Measurements from ENCODE around the gene RPS6KA5. TPM values are rescaled to one million over a fixed set of nuclear protein-coding genes. Genes with fewer than 3 reads are reported as not detected.
A peak's percentile ranks its signal among the peaks of the same experiment; 100 is the strongest.

RPS6KA5 gene
- total and polyA plus RNA-seq, 2 donors (not counting 1 experiment from before 2014, with no cell fraction given), result 6.0 to 34.6 TPM

DNA sequence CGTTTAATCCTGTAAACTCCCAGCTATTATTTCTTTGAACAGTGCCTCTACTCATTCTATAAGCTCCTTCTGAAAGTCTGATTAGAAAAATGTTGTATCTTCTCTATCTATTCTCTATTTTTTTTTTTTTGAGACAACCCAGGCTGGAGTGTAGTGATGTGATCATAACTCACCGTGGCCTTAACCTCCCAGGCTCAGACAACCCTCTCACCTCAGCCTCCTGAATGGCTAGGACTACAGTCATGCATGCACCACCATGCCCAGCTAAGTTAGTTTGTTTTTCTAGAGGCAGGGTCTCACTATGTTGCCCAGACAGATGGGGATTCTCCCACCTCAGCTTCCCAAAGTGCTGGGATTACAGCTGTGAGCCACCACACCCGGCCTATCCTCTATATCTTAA, 66.6 kb downstream of the RPS6KA5 start:
- no peaks in the 10 kb centered on the region for H3K9me3 Mint-ChIP-seq (ENCODE audit: insufficient read depth)
- Histone ChIP-seq H3K36me3 (replicated peaks in 1 of 2; ENCODE audit: control extremely low read depth in 1 of 2, control insufficient read depth in 1 of 2, extremely low read depth in 1 of 2, insufficient read depth in 2 of 2, low read length in 1 of 2) (peaks cover 0 to under 1% of the 10 kb centered on the region in 2 experiments), H3K9me3 (ENCODE audit: control extremely low read depth in 1 of 3, control insufficient read depth in 2 of 3, insufficient read depth in 1 of 3, low read length in 2 of 3) (peaks cover 0 to 7% (median 2%) of the 10 kb centered on the region in 3 donors), H3K27me3 (replicated peaks in 1 of 4; ENCODE audit: control extremely low read depth in 1 of 4, control insufficient read depth in 3 of 4, insufficient read depth in 4 of 4, low read length in 3 of 4) (no peaks in the 10 kb centered on the region), H3K4me1 (ENCODE audit: control insufficient read depth in 2 of 2, insufficient read depth in 2 of 2, low read length in 2 of 2) (peaks cover 21 to 26% of the 10 kb centered on the region in 2 donors), H3K27ac (ENCODE audit: low read length in 2 of 2) (peak overlapping the region in 1 of 2 donors; percentile 10), H3K4me3 (ENCODE audit: control extremely low read depth in 1 of 5, extremely low read depth in 1 of 5, insufficient read depth in 1 of 5, low read depth in 2 of 5, low read length in 4 of 5) (no peak overlapping the region), H4K20me1 (ENCODE audit: control insufficient read depth, insufficient read depth, low read length, poor library complexity, severe bottlenecking) (no peaks in the 10 kb centered on the region), H3K79me2 (ENCODE audit: control insufficient read depth, insufficient read depth, low read length) (peaks cover 7% of the 10 kb centered on the region), H3K4me2 (replicated peaks; ENCODE audit: low read depth, low read length, poor library complexity, severe bottlenecking) (no peak overlapping the region), H3K9ac (ENCODE audit: low read length) (no peak overlapping the region), H2AFZ (ENCODE audit: insufficient read depth, low read depth, low read length, poor library complexity, severe bottlenecking) (no peak overlapping the region)
- intact Hi-C loops (cut with micrococcal nuclease), result loop anchor here (2.0 kb wide), 1 partner anchor 15 kb away; no protein-coding TSS in a partner anchor
- POLR2A ChIA-PET, result no interaction called here
- TF ChIP-seq EZH2 (IDR thresholded peaks at IDR 0.05; ENCODE audit: borderline replicate concordance, insufficient read depth, low read depth, low read length, poor library complexity, severe bottlenecking), result no peak
- TF ChIP-seq, protein P1, sequence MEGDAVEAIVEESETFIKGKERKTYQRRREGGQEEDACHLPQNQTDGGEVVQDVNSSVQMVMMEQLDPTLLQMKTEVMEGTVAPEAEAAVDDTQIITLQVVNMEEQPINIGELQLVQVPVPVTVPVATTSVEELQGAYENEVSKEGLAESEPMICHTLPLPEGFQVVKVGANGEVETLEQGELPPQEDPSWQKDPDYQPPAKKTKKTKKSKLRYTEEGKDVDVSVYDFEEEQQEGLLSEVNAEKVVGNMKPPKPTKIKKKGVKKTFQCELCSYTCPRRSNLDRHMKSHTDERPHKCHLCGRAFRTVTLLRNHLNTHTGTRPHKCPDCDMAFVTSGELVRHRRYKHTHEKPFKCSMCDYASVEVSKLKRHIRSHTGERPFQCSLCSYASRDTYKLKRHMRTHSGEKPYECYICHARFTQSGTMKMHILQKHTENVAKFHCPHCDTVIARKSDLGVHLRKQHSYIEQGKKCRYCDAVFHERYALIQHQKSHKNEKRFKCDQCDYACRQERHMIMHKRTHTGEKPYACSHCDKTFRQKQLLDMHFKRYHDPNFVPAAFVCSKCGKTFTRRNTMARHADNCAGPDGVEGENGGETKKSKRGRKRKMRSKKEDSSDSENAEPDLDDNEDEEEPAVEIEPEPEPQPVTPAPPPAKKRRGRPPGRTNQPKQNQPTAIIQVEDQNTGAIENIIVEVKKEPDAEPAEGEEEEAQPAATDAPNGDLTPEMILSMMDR (IDR thresholded peaks at IDR 0.05), result no peak
- no peaks in the 10 kb centered on the region for H3K27me3 Mint-ChIP-seq
- WGBS (ENCODE audit: insufficient coverage), result 90% methylated on average over 1 of the region's 3 CpGs
- CTCF ChIA-PET, result interaction anchor here (0.6 to 0.7 kb wide), 2 partner anchors 85 to 91 kb away, joined by 3 to 4 read pairs; no protein-coding TSS in a partner anchor
- DNase-seq, result no peak
- H3K4me3 Mint-ChIP-seq, result no peak overlapping the region
- peak overlapping the region; percentile 60 for H3K27ac Mint-ChIP-seq
- peaks cover 37% of the 10 kb centered on the region for H3K4me1 Mint-ChIP-seq
- no peak for ATAC-seq (ENCODE audit: low read depth)

DNA sequence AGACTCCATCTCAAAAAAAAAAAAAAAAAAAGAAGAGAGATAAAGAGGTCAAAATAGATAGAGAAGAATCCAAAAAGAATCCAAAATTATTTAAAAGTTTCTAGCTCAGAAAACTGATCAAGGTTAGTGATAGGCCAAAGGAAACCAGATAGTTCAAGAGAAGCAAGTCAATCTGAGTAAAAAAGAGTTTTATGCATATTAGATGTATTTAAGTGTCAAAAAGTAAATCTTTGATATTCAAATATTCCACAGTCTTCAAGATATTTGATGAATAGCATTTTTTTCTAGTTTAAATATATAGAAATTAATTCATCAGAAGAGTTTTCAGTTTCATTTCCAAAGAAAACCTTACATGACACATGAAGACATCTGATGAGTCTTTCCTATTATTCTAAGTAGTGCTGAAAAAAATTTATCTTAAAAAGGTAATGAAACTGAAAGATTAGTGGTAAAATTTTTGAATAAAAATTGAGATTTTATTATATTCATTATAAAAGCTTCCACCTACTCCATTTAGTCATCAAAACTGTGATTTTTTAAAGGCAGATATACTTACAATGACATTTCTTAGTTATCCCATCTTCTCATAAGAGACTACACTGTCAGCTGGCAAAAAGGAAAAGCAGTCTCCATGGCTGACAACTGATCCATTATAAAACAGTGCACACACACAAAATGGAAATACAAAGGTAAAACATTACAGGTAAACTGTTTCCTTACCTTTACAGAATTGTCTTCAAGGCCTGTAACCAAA, 68.6 kb downstream of the RPS6KA5 start:
- Histone ChIP-seq H3K4me2 (replicated peaks; ENCODE audit: low read depth, low read length, poor library complexity, severe bottlenecking) (no peak overlapping the region), H3K4me3 (ENCODE audit: control extremely low read depth in 1 of 5, extremely low read depth in 1 of 5, insufficient read depth in 1 of 5, low read depth in 2 of 5, low read length in 4 of 5) (no peak overlapping the region), H3K27ac (ENCODE audit: low read length in 2 of 2) (peak overlapping the region in 1 of 2 donors; percentile 23), H3K9ac (ENCODE audit: low read length) (no peak overlapping the region), H3K79me2 (ENCODE audit: control insufficient read depth, insufficient read depth, low read length) (peaks cover under 1% of the 10 kb centered on the region), H3K36me3 (replicated peaks in 1 of 2; ENCODE audit: control extremely low read depth in 1 of 2, control insufficient read depth in 1 of 2, extremely low read depth in 1 of 2, insufficient read depth in 2 of 2, low read length in 1 of 2) (peaks cover 0 to 1% of the 10 kb centered on the region in 2 experiments), H2AFZ (ENCODE audit: insufficient read depth, low read depth, low read length, poor library complexity, severe bottlenecking) (no peak overlapping the region), H3K27me3 (replicated peaks in 1 of 4; ENCODE audit: control extremely low read depth in 1 of 4, control insufficient read depth in 3 of 4, insufficient read depth in 4 of 4, low read length in 3 of 4) (no peaks in the 10 kb centered on the region), H3K9me3 (ENCODE audit: control extremely low read depth in 1 of 3, control insufficient read depth in 2 of 3, insufficient read depth in 1 of 3, low read length in 2 of 3) (no peaks in the 10 kb centered on the region), H4K20me1 (ENCODE audit: control insufficient read depth, insufficient read depth, low read length, poor library complexity, severe bottlenecking) (no peaks in the 10 kb centered on the region), H3K4me1 (ENCODE audit: control insufficient read depth in 2 of 2, insufficient read depth in 2 of 2, low read length in 2 of 2) (peaks cover 10 to 12% of the 10 kb centered on the region in 2 donors)
- DNase-seq (no peak), ATAC-seq (ENCODE audit: low read depth) (no peak)
- no peak for TF ChIP-seq EZH2 (IDR thresholded peaks at IDR 0.05; ENCODE audit: borderline replicate concordance, insufficient read depth, low read depth, low read length, poor library complexity, severe bottlenecking)
- TF ChIP-seq, protein P1 (IDR thresholded peaks at IDR 0.05), result no peak
- Mint-ChIP-seq H3K4me3 (no peak overlapping the region), H3K4me1 (peaks cover 23% of the 10 kb centered on the region), H3K27me3 (no peaks in the 10 kb centered on the region), H3K27ac (peak overlapping the region; percentile 61), H3K9me3 (ENCODE audit: insufficient read depth) (no peaks in the 10 kb centered on the region)
- ChIA-PET POLR2A (interaction anchor here (1.1 kb wide), 1 partner anchor 69 kb away, joined by 6 read pairs; the partner anchor contains the start of gene RPS6KA5), CTCF (no interaction called here)
- intact Hi-C loops (cut with micrococcal nuclease), result loop anchor here (2.0 kb wide), 1 partner anchor 17 kb away; no protein-coding TSS in a partner anchor
